WI38 (cell line): ENCODE results near the gene SPDYC.

Source experiments
- H3K4me3 ChIP-seq: 2 replicates; pipeline ENCODE4 v1.5.1; 2011; ENCODE audit warnings: low read depth, mild to moderate bottlenecking, control low read depth, low read length
- CTCF ChIP-seq: IDR thresholded peaks from 2 replicates; pipeline ENCODE4 v1.5.1; 2012; ENCODE audit warnings: low read depth, mild to moderate bottlenecking, control low read depth, low read length

SPDYC gene

DNA sequence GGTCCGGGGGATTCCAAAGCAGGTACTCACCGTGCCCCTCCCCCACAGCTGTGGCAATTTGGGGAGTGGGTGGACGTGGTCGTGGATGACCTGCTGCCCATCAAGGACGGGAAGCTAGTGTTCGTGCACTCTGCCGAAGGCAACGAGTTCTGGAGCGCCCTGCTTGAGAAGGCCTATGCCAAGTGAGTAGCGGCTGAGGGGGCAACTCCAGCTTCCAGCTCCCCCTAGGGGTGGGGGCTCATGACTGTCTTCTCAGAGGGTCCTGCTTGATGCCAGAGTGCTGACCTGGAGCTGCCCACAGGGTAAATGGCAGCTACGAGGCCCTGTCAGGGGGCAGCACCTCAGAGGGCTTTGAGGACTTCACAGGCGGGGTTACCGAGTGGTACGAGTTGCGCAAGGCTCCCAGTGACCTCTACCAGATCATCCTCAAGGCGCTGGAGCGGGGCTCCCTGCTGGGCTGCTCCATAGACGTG lies 15.9 kb downstream of the SPDYC start:
- no peak for TF ChIP-seq CTCF
- no peak overlapping the region for H3K4me3 ChIP-seq

DNA sequence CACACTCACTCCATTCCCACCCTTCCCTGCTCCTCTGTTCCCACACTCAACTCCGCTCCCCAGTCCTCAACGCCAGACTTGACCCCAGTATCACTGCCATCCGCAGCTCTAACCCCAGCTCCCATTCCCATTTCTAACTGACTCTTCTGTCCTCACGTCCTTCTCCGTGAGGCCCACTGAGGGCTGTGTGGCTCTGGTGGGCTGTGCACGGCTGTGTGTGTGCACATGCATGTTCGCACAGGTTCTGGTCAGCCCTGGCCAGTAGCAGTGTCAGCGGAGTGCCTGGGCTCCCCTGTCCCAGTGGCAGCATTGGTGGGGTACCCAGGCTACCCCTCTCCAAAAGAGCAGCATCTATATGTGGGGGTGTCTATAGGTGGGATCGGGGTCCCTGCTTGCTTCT lies 16.7 kb downstream of the SPDYC start:
- no peak overlapping the region for H3K4me3 ChIP-seq
- TF ChIP-seq CTCF = no peak

- no peak for TF ChIP-seq CTCF
- no peak overlapping the region for H3K4me3 ChIP-seq
Observed at GRCh38 chr11:65187146-65187675, 17.2 kb downstream of the SPDYC start.

- TF ChIP-seq CTCF = no peak
- no peak overlapping the region for H3K4me3 ChIP-seq
Observed at GRCh38 chr11:65187971-65188461, 18.0 kb downstream of the SPDYC start.

- no peak overlapping the region for H3K4me3 ChIP-seq
- no peak for TF ChIP-seq CTCF
Observed at GRCh38 chr11:65188486-65188885, 18.5 kb downstream of the SPDYC start.

DNA sequence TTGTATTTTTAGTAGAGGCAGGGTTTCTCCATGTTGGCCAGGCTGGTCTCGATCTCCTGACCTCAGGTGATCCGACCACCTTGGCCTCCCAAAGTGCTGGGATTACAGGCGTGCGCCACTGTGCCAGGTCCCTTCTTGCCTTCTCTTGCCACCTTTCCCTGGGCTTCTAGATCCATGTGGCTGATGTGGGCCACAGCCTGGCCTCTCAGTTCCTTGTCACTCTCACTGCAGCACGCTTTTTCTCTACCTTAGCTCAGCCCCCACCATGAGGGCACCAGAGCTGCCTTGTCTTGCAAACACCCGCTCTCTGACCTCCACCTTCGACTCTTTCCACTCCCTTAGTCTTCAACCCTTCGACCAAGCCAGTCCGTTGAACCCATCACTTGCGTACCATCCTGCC lies 19.2 kb downstream of the SPDYC start:
- no peak overlapping the region for H3K4me3 ChIP-seq
- TF ChIP-seq CTCF = no peak

GRCh38 chr11:65194564-65194963 lies 24.5 kb downstream of the SPDYC start:
- H3K4me3 ChIP-seq = no peak overlapping the region
- no peak for TF ChIP-seq CTCF
